Lower leg skin (tissue), 3 donors: ENCODE results near the gene THBS1.

Experiments used
- POLR2A ChIP-seq, 2 donors: fragments of 450-650 bp; IDR thresholded peaks; one replicate each; pipeline ENCODE4 v1.6.1; 2016 to 2017; ENCODE audit warnings: antibody characterized with exemption in 2 of 2, mild to moderate bottlenecking in 1 of 2, moderate library complexity in 1 of 2
- TF ChIP-seq, protein P1 (sequence below), 3 donors: fragments of 450-650 bp; IDR thresholded peaks; one replicate each; pipeline ENCODE4 v1.5.1; 2016; ENCODE audit warnings: antibody characterized with exemption in 3 of 3, mild to moderate bottlenecking in 3 of 3, moderate library complexity in 2 of 3

DNA sequence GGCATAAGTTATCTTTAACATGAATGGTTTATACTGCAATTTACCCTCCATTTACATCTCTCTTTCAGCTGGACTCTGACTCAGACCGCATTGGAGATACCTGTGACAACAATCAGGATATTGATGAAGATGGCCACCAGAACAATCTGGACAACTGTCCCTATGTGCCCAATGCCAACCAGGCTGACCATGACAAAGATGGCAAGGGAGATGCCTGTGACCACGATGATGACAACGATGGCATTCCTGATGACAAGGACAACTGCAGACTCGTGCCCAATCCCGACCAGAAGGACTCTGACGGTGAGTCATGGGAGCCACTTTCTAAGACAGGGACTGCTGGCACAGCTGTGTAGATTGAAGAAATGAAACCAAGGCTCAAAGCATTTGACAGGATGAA, 11.6 kb downstream of the THBS1 start:
- TF ChIP-seq, protein P1, sequence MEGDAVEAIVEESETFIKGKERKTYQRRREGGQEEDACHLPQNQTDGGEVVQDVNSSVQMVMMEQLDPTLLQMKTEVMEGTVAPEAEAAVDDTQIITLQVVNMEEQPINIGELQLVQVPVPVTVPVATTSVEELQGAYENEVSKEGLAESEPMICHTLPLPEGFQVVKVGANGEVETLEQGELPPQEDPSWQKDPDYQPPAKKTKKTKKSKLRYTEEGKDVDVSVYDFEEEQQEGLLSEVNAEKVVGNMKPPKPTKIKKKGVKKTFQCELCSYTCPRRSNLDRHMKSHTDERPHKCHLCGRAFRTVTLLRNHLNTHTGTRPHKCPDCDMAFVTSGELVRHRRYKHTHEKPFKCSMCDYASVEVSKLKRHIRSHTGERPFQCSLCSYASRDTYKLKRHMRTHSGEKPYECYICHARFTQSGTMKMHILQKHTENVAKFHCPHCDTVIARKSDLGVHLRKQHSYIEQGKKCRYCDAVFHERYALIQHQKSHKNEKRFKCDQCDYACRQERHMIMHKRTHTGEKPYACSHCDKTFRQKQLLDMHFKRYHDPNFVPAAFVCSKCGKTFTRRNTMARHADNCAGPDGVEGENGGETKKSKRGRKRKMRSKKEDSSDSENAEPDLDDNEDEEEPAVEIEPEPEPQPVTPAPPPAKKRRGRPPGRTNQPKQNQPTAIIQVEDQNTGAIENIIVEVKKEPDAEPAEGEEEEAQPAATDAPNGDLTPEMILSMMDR (IDR thresholded peaks at IDR 0.05): no peak
- TF ChIP-seq POLR2A (IDR thresholded peaks at IDR 0.05): no peak
